Subcutaneous preadipocyte (primary cell): ENCODE results near the gene HAND2. TPM values are rescaled to one million over a fixed set of nuclear protein-coding genes. Genes with fewer than 3 reads are reported as not detected.

Experiments used
- total RNA-seq: library from RNA; depleted of rRNA; stranded (reverse); fragments of >200 nt; gene quantifications from 2 replicates; pipeline ENCODE4 v1.2.3, GENCODE V29; 2012

The HAND2 gene
- total RNA-seq: 9.9 and 15.4 TPM in 2 replicates

GRCh38 chr4:173529477-173530325 lies at the start of gene HAND2:
Gene HAND2 (minus strand): TSS chr4:173530229. CDS start chr4:173529289, 940 bp downstream.

Other genes starting within 250 kb of the HAND2 start
- 65.4 and 82.9 TPM in 2 replicates for gene HMGB2, start 195.9 kb downstream of the HAND2 start, total RNA-seq
- 18.7 and 23.5 TPM in 2 replicates for gene SAP30, start 159.3 kb downstream of the HAND2 start, total RNA-seq
- gene SCRG1, start 131.1 kb downstream of the HAND2 start, total RNA-seq: under 0.01 TPM in 1 of 2 replicates, not detected in the other